Hepatocyte (in vitro differentiated cells): ENCODE measurements around the gene DIAPH1. TPM values are rescaled to one million over a fixed set of nuclear protein-coding genes. Genes with fewer than 3 reads are reported as not detected.

ENCODE experiments used
- DNase-seq: peaks from one replicate; pipeline ENCODE4 v3.0.0-alpha.2; 2016; ENCODE audit warnings: low spot score
- H2AFZ ChIP-seq: fragments of 200-600 bp; sonication (generic); 2 replicates; pipeline ENCODE4 v1.6.0; 2016; ENCODE audit warnings: antibody characterized with exemption, mild to moderate bottlenecking
- H3K27ac ChIP-seq: fragments of 200-600 bp; sonication (generic); 2 replicates; pipeline ENCODE4 v1.5.1; 2016; ENCODE audit warnings: mild to moderate bottlenecking
- H3K27me3 ChIP-seq: fragments of 200-600 bp; sonication (generic); 2 replicates; pipeline ENCODE4 v1.6.1; 2016
- H3K36me3 ChIP-seq: fragments of 200-600 bp; sonication (generic); replicated peaks from 2 replicates; pipeline ENCODE4 v1.5.1; 2016; ENCODE audit warnings: low read depth; ENCODE audit not compliant: insufficient read depth
- H3K4me1 ChIP-seq: fragments of 200-600 bp; sonication (generic); 2 replicates; pipeline ENCODE4 v1.5.1; 2016; ENCODE audit warnings: mild to moderate bottlenecking, moderate library complexity; ENCODE audit not compliant: insufficient read depth
- H3K4me2 ChIP-seq: fragments of 200-600 bp; sonication (generic); 2 replicates; pipeline ENCODE4 v1.6.0; 2016
- H3K4me3 ChIP-seq: fragments of 200-600 bp; sonication (generic); 2 replicates; pipeline ENCODE4 v1.5.1; 2016; ENCODE audit warnings: mild to moderate bottlenecking
- H3K79me2 ChIP-seq: fragments of 200-600 bp; sonication (generic); 2 replicates; pipeline ENCODE4 v1.6.0; 2017; ENCODE audit warnings: mild to moderate bottlenecking
- H3K9me2 ChIP-seq: fragments of 200-600 bp; sonication (generic); replicated peaks from 2 replicates; pipeline ENCODE4 v1.6.0; 2017; ENCODE audit warnings: mild to moderate bottlenecking; ENCODE audit not compliant: insufficient read depth
- H3K9me3 ChIP-seq: fragments of 200-600 bp; sonication (generic); 2 replicates; pipeline ENCODE4 v1.5.1; 2016; ENCODE audit warnings: low read depth, mild to moderate bottlenecking
- H4K20me1 ChIP-seq: fragments of 200-600 bp; sonication (generic); 2 replicates; pipeline ENCODE4 v1.6.0; 2016; ENCODE audit warnings: mild to moderate bottlenecking; ENCODE audit not compliant: insufficient read depth, poor library complexity, severe bottlenecking
- CTCF ChIP-seq: fragments of 200-600 bp; sonication (generic); IDR thresholded peaks from 2 replicates; pipeline ENCODE4 v1.5.1; 2016; ENCODE audit warnings: antibody characterized with exemption, mild to moderate bottlenecking; ENCODE audit not compliant: poor library complexity
- EZH2 ChIP-seq: fragments of 200-600 bp; sonication (generic); IDR thresholded peaks from 2 replicates; pipeline ENCODE4 v1.6.1; 2016; ENCODE audit warnings: antibody characterized with exemption, mild to moderate bottlenecking, borderline replicate concordance
- EZH2phosphoT487 ChIP-seq: fragments of 200-600 bp; sonication (generic); IDR thresholded peaks from one replicate; pipeline ENCODE4 v1.6.1; 2018; ENCODE audit warnings: antibody characterized with exemption, mild to moderate bottlenecking, low read depth, moderate library complexity; ENCODE audit not compliant: unreplicated experiment, severe bottlenecking
- WGBS: methylation state at CpG from one replicate; pipeline ENCODE4 v1.1.6; 2016; ENCODE audit warnings: low lambda C conversion rate; ENCODE audit errors: missing lambda C conversion rate; 5-methylcytosine and 5-hydroxymethylcytosine counted together
- polyA plus RNA-seq: library from polyadenylated mRNA; unstranded; fragments of >200 nt; fragmentation: Nextera tagmentation; extraction: Ambion mirVana; gene quantifications from 2 replicates; pipeline ENCODE4 v1.2.1, GENCODE V29; 2016
- total RNA-seq: library from RNA; depleted of rRNA; stranded (reverse); fragments of >200 nt; gene quantifications from 2 replicates; pipeline ENCODE4 v1.2.3, GENCODE V29; 2014

The DIAPH1 gene
- total and polyA plus RNA-seq, 2 experiments from 2014 or later: 56.6 to 62.4 TPM

GRCh38 chr5:141560151-141560550 lies 58.6 kb downstream of the DIAPH1 start:
- peak overlapping the region; percentile 64 for H3K4me2 ChIP-seq
- H3K79me2 ChIP-seq: no peaks in the 10 kb centered on the region
- peak overlapping the region; percentile 93 for H3K27ac ChIP-seq
- no peaks in the 10 kb centered on the region for H4K20me1 ChIP-seq
- TF ChIP-seq EZH2 (no peak), CTCF (no peak), EZH2phosphoT487 (no peak)
- DNase-seq: peak; percentile 20
- H3K9me2 ChIP-seq: no peaks in the 10 kb centered on the region
- no peak overlapping the region for H2AFZ ChIP-seq
- H3K9me3 ChIP-seq: no peaks in the 10 kb centered on the region
- H3K4me1 ChIP-seq: peaks cover 14% of the 10 kb centered on the region
- H3K27me3 ChIP-seq: no peaks in the 10 kb centered on the region
- no peaks in the 10 kb centered on the region for H3K36me3 ChIP-seq
- no peak overlapping the region for H3K4me3 ChIP-seq

- TF ChIP-seq EZH2phosphoT487 (no peak), CTCF (no peak), EZH2 (no peak)
- H3K27me3 ChIP-seq: no peaks in the 10 kb centered on the region
- H4K20me1 ChIP-seq: no peaks in the 10 kb centered on the region
- H3K4me3 ChIP-seq: no peak overlapping the region
- H3K9me3 ChIP-seq: no peaks in the 10 kb centered on the region
- no peak overlapping the region for H2AFZ ChIP-seq
- no peak overlapping the region for H3K4me2 ChIP-seq
- H3K27ac ChIP-seq: peak overlapping the region; percentile 93
- H3K36me3 ChIP-seq: no peaks in the 10 kb centered on the region
- H3K79me2 ChIP-seq: no peaks in the 10 kb centered on the region
- H3K4me1 ChIP-seq: peaks cover 14% of the 10 kb centered on the region
- DNase-seq: no peak
- H3K9me2 ChIP-seq: no peaks in the 10 kb centered on the region
Observed at GRCh38 chr5:141559461-141559860, 59.3 kb downstream of the DIAPH1 start.

DNA sequence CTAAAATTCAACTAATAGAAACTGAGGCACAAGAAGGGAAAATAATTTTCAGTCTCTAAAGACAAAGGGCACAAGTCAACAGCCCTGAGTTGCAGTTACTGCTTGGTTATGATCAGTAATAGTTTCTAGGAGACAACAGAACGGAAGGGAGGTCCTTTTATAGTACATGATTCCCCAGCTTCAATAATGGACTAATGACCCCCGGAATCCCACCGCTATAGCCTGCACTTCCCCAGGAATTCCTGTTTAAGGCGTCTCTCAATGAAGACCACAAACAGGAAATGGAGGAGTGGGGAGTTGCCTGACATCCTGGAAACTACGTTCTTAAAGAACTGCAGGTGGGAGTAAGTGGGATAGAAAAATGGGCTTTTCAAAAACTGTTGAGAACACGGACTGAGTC lies 60.6 kb downstream of the DIAPH1 start:
- Histone ChIP-seq H3K9me3 (no peaks in the 10 kb centered on the region), H3K79me2 (no peaks in the 10 kb centered on the region), H2AFZ (no peak overlapping the region), H3K27me3 (no peaks in the 10 kb centered on the region), H3K9me2 (no peaks in the 10 kb centered on the region), H3K36me3 (no peaks in the 10 kb centered on the region), H4K20me1 (no peaks in the 10 kb centered on the region), H3K4me1 (peaks cover 14% of the 10 kb centered on the region), H3K4me2 (no peak overlapping the region), H3K27ac (peak overlapping the region; percentile 93), H3K4me3 (no peak overlapping the region)
- DNase-seq: no peak
- no peak for TF ChIP-seq EZH2
- TF ChIP-seq CTCF: no peak
- no peak for TF ChIP-seq EZH2phosphoT487
- WGBS: 66% methylated on average over 6 of the region's 6 CpGs

GRCh38 chr5:141557681-141558136 lies 61.1 kb downstream of the DIAPH1 start:
- 48% methylated on average over 11 of the region's 11 CpGs for WGBS
- H3K4me1 ChIP-seq: peaks cover 14% of the 10 kb centered on the region
- H3K9me3 ChIP-seq: no peaks in the 10 kb centered on the region
- peaks cover 2% of the 10 kb centered on the region for H3K79me2 ChIP-seq
- H3K9me2 ChIP-seq: no peaks in the 10 kb centered on the region
- no peak for TF ChIP-seq EZH2
- TF ChIP-seq CTCF: peak; percentile 80
- peak overlapping the region; percentile 31 for H2AFZ ChIP-seq
- H3K4me2 ChIP-seq: peak overlapping the region; percentile 29
- peak overlapping the region; percentile 93 for H3K27ac ChIP-seq
- no peak overlapping the region for H3K4me3 ChIP-seq
- no peaks in the 10 kb centered on the region for H3K36me3 ChIP-seq
- no peaks in the 10 kb centered on the region for H4K20me1 ChIP-seq
- peak; percentile 89 for DNase-seq
- H3K27me3 ChIP-seq: no peaks in the 10 kb centered on the region
